ENCODE measurements around the gene SLC29A4.

SLC29A4 gene

GRCh38 chr7:5330288-5330687, 47.5 kb downstream of the SLC29A4 start:
- no peak for DNase-seq

DNA sequence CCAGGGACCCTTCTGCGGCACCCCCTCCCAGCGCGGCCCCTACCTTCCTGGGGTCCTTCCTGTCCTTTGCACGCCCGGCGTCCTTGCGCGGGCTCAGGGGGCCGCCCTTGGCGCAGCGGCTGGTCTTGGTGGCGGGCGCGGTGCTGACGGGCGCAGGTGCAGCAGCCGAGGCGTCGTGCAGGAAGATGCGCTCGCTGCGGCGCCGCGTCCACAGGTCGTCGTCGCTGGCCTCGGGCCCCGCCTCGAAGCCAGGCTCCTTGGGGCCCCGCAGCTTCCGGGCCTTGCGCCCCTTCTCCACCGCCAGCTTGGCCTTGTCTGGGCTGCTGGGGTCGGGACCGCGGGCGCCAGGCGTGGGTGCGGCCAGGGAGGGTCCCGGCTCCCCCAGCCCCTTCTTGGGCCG, 49.8 kb downstream of the SLC29A4 start:
- no peak for DNase-seq

DNA sequence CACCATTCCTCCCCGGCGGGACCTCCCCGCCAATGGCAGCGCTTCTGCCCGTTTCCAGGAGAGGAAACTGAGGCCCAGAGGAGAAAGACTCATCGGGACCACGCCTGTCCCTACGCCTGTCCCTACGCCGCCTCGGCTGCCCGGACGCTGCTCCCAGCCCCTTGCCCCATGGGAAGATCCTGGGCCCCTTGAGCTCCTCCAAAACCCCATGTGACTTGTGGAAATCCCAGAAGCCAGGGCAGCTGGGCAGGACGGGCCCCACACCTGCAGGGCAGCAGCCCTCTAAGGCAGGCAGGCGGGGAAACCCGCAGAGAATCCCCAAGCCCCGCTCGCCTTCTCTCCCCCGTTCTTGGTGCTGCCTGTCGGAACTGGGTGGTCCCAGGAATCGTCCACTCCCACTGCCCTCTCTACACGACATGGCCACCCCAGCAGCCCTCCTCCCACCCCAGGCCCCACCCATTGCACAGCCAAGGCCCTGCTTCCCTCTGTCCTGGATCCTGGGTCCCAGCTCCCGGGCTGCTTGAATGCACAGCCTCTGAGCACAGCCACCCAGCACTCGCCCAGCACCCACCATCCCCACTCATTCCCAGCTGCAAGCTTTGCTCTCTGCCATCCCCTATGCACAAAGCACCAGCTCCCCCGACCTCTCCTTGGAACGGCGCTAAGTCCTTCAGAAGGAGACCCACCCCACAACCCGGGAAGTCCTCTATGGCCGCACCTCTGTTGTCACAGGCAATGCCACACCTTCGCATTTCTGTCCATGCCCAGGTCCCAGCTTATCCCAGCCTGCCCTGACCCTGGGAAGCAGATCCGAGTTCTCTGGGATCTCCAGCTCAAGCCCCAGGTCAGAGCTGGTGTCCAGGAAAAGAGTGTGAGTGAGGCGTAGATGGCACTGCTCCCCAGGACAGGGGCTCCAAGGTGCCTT, 50.6 kb downstream of the SLC29A4 start:
- DNase-seq = no peak

- DNase-seq = no peak
These were observed 51.9 kb downstream of the SLC29A4 start for GRCh38 chr7:5334671-5335070.

DNA sequence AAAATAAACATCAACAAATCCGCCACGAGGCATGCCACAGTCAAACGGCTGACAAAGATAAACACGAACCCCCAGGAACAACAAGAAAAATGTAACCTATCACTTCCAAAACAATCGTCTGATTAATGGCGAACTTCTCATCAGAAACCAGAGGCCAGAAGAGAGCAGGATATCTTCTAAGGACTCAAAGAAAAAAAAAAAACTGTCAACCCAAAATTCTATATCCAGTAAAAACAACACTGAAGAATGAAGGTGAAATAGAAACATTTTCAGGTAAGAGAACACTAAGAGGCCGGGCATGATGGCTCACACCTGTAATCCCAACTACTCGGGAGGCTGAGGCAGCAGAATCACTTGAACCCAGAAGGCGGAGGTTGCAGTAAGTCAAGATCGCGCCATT, 54.3 kb downstream of the SLC29A4 start:
- DNase-seq = no peak

DNA sequence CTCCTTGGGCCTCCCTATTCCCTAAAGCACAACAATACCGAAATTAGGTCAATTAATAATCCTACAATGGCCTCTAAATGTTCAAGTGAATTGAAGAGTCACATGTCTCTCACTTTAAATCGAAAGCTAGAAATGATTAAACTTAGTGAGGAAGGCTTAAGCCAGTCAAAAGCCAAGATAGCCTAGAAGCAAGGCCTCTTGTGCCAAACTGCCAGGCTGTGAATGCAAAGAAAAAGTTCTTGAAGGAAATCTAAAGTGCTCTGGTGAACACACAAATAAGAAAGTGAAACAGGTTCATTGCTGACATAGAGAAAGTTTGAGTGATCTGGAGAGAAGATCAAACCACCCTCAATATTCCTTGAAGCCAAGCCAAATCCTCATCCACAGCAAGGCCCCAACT, 57.2 kb downstream of the SLC29A4 start:
- DNase-seq = peak; percentile 12

- no peak for DNase-seq
These were observed 59.9 kb downstream of the SLC29A4 start for GRCh38 chr7:5342631-5343030.

GRCh38 chr7:5343884-5344283, 61.1 kb downstream of the SLC29A4 start:
- DNase-seq = no peak

GRCh38 chr7:5344342-5344741, 61.6 kb downstream of the SLC29A4 start:
- DNase-seq = no peak

DNA sequence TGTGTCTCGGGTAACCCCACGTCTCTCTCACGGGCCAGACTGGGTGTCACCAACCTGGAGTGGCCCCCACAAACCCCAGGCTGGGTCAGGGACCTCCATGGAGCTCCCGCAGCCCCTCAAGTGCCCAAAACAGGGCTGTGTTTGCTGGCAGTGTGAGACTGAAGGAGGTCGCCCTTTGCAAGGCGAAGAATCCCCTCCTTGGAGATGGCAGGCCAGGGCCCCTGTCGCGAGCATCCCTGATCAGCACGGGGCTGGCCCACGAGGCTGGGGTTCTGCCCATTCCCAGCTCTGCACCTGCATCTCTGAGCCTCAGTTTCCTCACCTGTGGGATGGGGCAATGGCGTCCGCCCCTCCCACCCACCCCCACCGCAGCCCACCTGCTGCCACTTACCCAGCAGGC, 62.4 kb downstream of the SLC29A4 start:
- no peak for DNase-seq

DNA sequence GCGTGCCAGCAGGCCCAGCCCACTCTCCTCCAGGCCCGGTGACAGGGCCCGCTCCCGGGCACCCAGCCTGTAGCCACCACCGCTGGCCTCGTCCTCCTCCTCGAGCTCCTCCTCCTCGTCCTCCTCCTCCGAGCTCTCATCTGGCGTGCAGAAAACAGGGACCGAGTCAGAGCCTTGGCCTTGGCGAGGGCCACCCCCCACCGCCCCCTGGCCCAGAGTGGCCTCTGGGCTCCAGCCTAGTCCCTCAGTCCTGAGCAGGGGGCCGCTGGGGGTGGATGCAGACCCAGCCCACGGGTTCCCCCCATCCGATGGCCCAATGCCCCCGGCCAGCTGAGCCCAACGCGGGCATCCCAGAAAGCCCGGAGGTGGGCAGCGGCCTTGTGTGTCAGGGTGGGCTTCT, 62.9 kb downstream of the SLC29A4 start:
- no peak for DNase-seq

DNA sequence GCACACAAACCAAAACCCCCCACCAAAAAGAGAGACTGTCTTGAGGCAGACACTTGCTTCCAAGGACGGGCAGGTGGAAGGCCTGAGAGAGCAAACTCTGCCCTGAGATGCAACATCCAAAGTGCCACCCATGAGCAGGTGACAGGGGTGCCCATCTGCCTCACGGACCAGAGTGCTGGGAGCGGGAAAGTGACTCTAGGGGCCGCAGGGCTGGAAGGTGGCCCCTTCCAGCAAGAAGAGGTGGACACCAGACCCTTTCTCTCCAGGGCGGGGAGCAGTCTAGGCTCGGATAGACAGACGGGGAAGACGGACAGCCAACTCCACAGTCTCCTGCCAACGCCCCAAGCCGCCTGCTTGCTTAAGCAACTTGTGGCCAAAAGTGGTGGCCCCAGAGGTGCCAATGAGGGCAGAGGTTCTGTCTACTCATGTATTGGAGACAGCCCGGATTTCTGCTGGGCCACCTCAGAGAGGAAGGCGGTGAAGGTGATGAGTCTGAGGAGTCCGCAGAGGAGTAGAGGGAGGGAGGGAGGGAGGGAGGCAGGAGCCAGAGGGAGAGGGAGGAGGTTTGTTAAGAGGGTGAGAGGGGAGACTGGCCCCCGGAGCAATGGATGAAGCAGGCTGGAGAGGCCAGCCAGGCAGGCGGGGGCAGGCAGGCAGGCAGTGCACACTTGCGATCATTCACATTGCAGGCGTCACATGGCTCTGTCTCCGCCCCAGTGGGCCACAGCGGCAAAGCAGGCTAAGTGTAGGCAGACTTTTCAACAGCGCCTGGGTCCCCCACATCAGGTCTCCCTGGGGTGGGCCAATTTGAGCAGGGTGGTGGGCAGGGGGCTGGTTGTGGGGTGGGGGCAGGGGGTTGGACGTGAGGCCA, 65.6 kb downstream of the SLC29A4 start:
- no peak for DNase-seq

- no peak for DNase-seq
These were observed 66.2 kb downstream of the SLC29A4 start for GRCh38 chr7:5349005-5349380.

DNA sequence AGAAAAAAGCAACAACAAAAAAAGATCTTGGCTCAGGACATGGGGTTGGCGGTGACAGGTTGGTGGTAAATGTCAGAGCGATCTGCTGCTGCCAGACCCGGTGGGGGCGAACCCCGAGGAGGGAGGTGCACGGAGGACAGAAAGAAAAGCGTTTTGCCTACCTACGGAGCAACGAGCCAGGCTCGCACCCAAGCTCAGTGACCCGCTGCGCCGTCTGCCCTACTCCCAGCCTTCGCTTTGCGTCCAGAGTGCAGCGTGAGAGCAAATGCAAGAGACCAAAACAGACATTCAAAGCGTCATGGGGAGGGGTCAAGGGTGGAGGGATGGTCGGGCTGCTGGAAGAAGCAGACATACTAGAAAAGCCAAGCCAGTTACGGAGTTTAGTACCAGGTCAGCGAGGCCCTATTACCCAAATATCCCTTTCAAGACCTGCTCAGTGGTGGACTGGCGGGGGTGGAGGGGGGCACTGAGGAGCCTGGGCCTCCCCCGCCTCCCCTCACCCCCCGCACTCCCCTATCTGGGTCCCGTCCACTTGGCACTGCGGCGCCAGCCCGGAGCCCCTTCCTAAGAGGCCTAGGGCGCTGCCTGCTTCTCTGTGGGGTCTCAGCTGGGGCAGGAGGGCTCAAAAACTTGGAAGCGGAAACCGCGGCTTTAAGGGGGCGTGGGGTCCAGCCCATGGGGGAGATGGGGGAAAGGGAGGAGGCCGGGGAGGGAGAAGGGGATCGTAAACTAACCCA, 66.9 kb downstream of the SLC29A4 start:
- DNase-seq = no peak

- no peak for DNase-seq
These were observed 67.4 kb downstream of the SLC29A4 start for GRCh38 chr7:5350174-5350463.

DNA sequence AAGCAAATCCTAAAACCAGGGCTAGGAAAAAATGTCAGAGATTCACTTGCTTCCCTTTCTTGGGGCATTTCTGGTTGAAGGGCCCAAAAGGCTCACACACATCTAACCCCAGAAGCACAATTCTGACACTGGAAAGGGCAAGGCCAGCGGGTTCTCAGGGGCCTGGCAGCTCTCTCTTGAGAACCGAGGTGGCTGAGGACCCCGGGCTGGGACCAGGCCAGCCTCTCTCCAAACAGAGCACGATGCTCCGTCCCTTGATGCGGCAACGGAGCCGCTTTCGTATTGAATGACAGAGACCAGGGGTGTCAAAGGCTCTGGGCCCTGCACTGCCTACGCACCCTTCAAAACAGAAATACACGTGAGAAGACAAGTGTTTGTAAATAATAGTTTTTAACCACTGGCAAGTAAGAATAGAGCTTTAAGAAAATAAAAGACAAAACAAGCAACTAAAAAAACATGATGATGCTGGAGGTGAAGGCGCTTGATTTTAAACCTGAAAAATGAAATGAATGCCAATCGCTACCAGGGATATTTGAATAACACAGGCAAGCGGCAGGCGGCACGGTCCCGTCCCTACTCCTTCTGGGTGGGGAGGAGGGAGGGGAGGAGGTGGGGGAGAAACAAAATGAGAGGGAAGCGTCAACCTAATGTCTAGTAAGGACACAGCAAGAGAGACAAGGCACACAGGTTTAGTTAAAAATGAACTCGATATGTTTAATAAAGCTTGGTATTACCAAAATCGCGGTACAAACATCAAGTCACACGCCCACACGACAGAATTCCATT, 68.0 kb downstream of the SLC29A4 start:
- DNase-seq = no peak

- DNase-seq = no peak
These were observed 68.9 kb downstream of the SLC29A4 start for GRCh38 chr7:5351507-5352265.

DNA sequence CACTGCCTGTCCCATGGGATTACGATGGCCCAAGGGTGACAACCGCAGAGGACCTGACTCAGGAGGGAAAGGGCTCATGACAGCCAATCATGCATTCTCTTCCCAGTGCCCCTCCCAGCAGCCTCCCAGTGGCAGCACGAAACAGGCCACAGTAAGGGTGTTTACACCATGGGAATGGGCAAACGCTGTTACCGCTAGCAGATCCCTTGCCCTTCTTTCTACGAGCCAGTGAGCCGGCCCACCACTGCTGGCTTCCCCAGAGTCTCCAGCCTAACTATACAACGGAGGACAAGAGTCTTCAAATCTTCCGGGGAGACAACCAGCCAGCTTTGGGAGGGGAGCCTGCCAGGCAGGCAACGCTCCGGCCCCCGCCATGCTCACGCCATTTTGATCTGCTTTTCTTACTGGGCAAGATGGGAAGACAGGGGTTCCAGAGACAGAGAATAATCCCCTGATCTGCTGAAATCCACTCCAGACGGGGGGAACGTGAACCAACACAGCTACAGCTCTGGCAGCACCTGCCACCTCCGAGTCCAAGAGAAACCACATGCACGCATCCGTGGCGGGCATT, 69.8 kb downstream of the SLC29A4 start:
- DNase-seq = no peak

DNA sequence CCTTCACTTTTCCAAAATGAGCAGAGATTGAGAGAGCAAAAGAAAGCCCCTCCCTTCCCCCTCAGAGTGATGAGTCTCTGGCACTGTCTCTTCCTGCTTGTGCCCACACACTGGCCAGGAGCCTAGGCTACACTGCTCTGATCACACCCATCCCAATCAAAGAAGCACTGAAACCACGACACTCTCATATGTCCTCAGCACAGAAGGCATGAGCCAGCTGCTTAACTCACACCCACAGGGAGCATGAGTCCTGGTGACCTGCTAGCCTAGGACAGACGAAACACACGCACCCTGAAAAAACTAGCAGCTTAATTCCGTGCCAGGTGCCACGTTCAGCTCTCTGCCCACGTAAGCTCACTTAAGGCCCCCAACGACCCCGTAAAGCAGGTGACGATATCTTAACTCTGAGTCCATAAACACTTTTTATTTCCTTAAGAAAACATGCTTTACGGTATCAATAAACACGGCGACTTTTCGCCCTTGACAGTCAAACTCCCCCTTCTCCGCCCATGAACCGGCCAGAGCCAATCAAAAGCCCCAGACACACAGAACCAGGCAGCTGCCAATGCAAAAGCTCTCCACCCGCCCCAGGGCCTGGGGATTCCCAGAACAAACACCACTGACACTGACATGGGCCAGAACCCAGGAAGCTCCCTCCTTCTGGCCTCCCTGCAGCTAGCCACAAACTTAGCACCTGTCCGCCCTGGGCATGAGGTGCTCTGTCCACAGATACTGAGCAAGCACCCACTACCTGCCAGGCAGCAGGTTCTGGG, 71.9 kb downstream of the SLC29A4 start:
- DNase-seq = no peak

Measured in activated CD4-positive, alpha-beta T cell treated with anti-CD3 and anti-CD28 coated beads, Interleukin-10, Interleukin-2, amounts not matched to agents 100 ng/mL and 50 ng/mL, durations not matched to agents 16 hours and 8 hours (primary cell).